Fibroblast of lung (primary cell): ENCODE measurements around the gene E2F1. TPM values are rescaled to one million over a fixed set of nuclear protein-coding genes. Genes with fewer than 3 reads are reported as not detected.

Experiments
- DNase-seq, 2 donors: peaks; one replicate each; pipeline versions ENCODE4 v3.0.0 to v3.0.0-alpha.2; 2010; ENCODE audit warnings: low read depth in 2 of 2
- H2AFZ ChIP-seq: 2 replicates; pipeline ENCODE4 v1.5.1; 2012; ENCODE audit warnings: low read length, control low read depth, inconsistent platforms
- H3K27ac ChIP-seq: 2 replicates; pipeline ENCODE4 v1.5.1; 2011; ENCODE audit warnings: low read length, control low read depth; ENCODE audit not compliant: insufficient read depth
- H3K27me3 ChIP-seq: 2 replicates; pipeline ENCODE4 v1.5.1; 2011; ENCODE audit warnings: mild to moderate bottlenecking, low read length; ENCODE audit not compliant: control insufficient read depth, insufficient read depth
- H3K36me3 ChIP-seq: 2 replicates; pipeline ENCODE4 v1.5.1; 2011; ENCODE audit warnings: low read length; ENCODE audit not compliant: control insufficient read depth, insufficient read depth
- H3K4me1 ChIP-seq: 2 replicates; pipeline ENCODE4 v1.5.1; 2011; ENCODE audit warnings: low read length; ENCODE audit not compliant: control insufficient read depth, insufficient read depth; ENCODE audit errors: extremely low read depth
- H3K4me2 ChIP-seq: 2 replicates; pipeline ENCODE4 v1.5.1; 2011; ENCODE audit warnings: low read length, control low read depth; ENCODE audit not compliant: insufficient read depth; ENCODE audit errors: extremely low read depth
- H3K4me3 ChIP-seq, 4 experiments: fragments of 200-600 bp in 1 of 4; sonication (generic) in 1 of 4; replicated peaks in 1 of 4; 2 replicates each; pipeline ENCODE4 v1.5.1; 2011 to 2016; ENCODE audit warnings: low read length in 4 of 4, low read depth in 3 of 4, mild to moderate bottlenecking in 3 of 4, control low read depth in 2 of 4, inconsistent platforms in 1 of 4, mixed read lengths in 1 of 4; ENCODE audit not compliant: insufficient read depth in 1 of 4; ENCODE audit errors: control extremely low read depth in 1 of 4
- H3K79me2 ChIP-seq: 2 replicates; pipeline ENCODE4 v1.5.1; 2012; ENCODE audit warnings: mild to moderate bottlenecking, low read length, inconsistent platforms; ENCODE audit not compliant: control insufficient read depth, insufficient read depth
- H3K9ac ChIP-seq: 2 replicates; pipeline ENCODE4 v1.5.1; 2011; ENCODE audit warnings: mild to moderate bottlenecking, low read length, control low read depth; ENCODE audit not compliant: insufficient read depth
- H3K9me3 ChIP-seq: 2 replicates; pipeline ENCODE4 v1.5.1; 2012; ENCODE audit warnings: low read depth, low read length; ENCODE audit not compliant: control insufficient read depth, insufficient read depth
- H4K20me1 ChIP-seq: 2 replicates; pipeline ENCODE4 v1.5.1; 2011; ENCODE audit warnings: low read length; ENCODE audit not compliant: control insufficient read depth, insufficient read depth; ENCODE audit errors: extremely low read depth
- EZH2 ChIP-seq: IDR thresholded peaks from 2 replicates; pipeline ENCODE4 v1.5.1; 2012; ENCODE audit warnings: low read length, control low read depth, mild to moderate bottlenecking; ENCODE audit errors: missing control alignments
- polyA plus RNA-seq, 2 donors: library from polyadenylated mRNA; depleted of rRNA in 1 of 2; stranded (reverse) in 1 of 2; unstranded in 1 of 2; fragments of >200 nt; gene quantifications; 2 replicates each; pipeline ENCODE4 v1.2.1, GENCODE V29; 2011 to 2012; ENCODE audit warnings: missing spikeins in 1 of 2
- total RNA-seq: library from RNA; depleted of rRNA; stranded (reverse); fragments of >200 nt; gene quantifications from 2 replicates; pipeline ENCODE4 v1.2.1, GENCODE V29; 2014
- TF ChIP-seq, protein P1 (sequence below), 2 donors: IDR thresholded peaks in 1 of 2; conservative IDR thresholded peaks in 1 of 2; 1 replicate in 1 of 2; 2 replicates in 1 of 2; pipeline ENCODE4 v1.5.1; 2011 to 2012; ENCODE audit warnings: low read length in 2 of 2, control low read depth in 1 of 2, inconsistent platforms in 1 of 2, low read depth in 1 of 2, mild to moderate bottlenecking in 1 of 2

Gene E2F1
- total and polyA plus RNA-seq, 2 donors (not counting 1 experiment from before 2014, with no cell fraction given) = 2.1 to 3.5 TPM

DNA sequence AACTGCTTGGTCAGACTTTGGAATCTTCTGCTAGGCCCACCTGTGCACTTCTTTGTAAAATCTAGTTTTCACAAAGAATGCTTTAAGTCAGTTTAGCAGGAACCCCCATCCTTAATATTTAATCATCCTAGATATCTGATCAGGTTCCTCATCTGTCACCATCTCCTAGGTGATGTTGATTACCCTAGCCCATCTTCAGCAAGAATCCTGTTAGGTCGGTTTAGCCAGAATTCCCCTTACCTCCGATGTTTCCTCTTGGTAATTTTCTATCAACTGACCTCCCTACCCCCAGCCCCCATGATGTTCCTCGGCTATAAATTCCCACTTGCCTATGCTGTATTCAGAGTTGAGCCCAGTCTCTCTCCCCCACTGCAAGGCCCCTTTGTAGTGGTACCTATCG, 42.9 kb upstream of the E2F1 start:
- TF ChIP-seq EZH2 = no peak
- TF ChIP-seq, protein P1, sequence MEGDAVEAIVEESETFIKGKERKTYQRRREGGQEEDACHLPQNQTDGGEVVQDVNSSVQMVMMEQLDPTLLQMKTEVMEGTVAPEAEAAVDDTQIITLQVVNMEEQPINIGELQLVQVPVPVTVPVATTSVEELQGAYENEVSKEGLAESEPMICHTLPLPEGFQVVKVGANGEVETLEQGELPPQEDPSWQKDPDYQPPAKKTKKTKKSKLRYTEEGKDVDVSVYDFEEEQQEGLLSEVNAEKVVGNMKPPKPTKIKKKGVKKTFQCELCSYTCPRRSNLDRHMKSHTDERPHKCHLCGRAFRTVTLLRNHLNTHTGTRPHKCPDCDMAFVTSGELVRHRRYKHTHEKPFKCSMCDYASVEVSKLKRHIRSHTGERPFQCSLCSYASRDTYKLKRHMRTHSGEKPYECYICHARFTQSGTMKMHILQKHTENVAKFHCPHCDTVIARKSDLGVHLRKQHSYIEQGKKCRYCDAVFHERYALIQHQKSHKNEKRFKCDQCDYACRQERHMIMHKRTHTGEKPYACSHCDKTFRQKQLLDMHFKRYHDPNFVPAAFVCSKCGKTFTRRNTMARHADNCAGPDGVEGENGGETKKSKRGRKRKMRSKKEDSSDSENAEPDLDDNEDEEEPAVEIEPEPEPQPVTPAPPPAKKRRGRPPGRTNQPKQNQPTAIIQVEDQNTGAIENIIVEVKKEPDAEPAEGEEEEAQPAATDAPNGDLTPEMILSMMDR (conservative IDR thresholded peaks at IDR 0.05 in 1 of 2, IDR thresholded peaks at IDR 0.05 in 1 of 2; ENCODE audit: low read depth in 1 of 2, low read length in 2 of 2) = no peak
- no peak overlapping the region for H3K4me2 ChIP-seq
- H3K4me1 ChIP-seq = peaks cover 9% of the 10 kb centered on the region
- no peaks in the 10 kb centered on the region for H3K27me3 ChIP-seq
- no peaks in the 10 kb centered on the region for H3K9me3 ChIP-seq
- H3K4me3 ChIP-seq = no peak overlapping the region
- H3K27ac ChIP-seq = no peak overlapping the region
- no peak overlapping the region for H3K9ac ChIP-seq
- DNase-seq = no peak
- H2AFZ ChIP-seq = no peak overlapping the region
- H3K36me3 ChIP-seq = no peaks in the 10 kb centered on the region
- H4K20me1 ChIP-seq = no peaks in the 10 kb centered on the region
- H3K79me2 ChIP-seq = no peaks in the 10 kb centered on the region

DNA sequence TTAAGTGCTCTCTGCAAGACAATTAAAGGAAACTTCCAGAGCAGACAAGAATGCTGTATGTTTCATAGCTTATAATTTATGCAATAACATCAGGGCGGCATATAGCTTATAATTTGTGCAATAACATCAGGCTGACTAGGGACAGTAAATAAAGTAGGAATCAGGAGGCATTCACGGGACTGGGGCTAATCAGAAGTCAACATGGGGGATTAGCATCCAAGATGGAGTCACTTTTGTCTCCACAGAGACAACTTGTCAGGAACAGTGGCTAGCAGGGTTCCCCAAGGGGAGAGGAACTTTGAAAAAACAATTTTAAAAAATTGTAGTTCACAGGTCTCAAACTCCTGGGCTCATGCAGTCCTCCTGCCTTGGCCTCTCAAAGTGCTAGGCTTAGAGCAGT, 42.3 kb upstream of the E2F1 start:
- H4K20me1 ChIP-seq = no peaks in the 10 kb centered on the region
- no peak overlapping the region for H3K9ac ChIP-seq
- no peak for DNase-seq
- H3K4me3 ChIP-seq = no peak overlapping the region
- TF ChIP-seq EZH2 = no peak
- TF ChIP-seq, protein P1 (conservative IDR thresholded peaks at IDR 0.05 in 1 of 2, IDR thresholded peaks at IDR 0.05 in 1 of 2; ENCODE audit: low read depth in 1 of 2, low read length in 2 of 2) = no peak
- H3K4me1 ChIP-seq = peaks cover 3% of the 10 kb centered on the region
- no peaks in the 10 kb centered on the region for H3K79me2 ChIP-seq
- H3K4me2 ChIP-seq = no peak overlapping the region
- no peaks in the 10 kb centered on the region for H3K9me3 ChIP-seq
- no peak overlapping the region for H3K27ac ChIP-seq
- no peak overlapping the region for H2AFZ ChIP-seq
- no peaks in the 10 kb centered on the region for H3K36me3 ChIP-seq
- no peaks in the 10 kb centered on the region for H3K27me3 ChIP-seq

DNA sequence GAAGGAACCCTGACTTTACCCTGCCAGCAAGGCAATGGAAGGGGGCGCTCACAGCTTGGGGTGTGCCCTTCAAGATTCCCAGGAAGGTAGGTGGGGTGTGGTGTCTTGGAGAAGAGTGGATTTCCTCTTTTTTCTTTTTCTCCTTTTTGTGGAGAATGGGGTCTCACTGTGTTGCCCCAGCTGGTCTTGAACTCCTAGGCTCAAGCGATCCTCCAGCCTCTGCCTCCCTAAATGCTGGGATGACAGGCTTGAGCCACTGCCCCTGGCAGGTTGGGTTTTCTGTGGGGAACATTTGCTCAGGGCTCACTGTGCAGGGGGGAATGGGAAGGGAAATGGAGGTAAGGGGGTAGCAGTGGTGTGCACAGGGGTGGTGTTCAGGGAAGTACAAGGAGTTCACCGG, 41.6 kb upstream of the E2F1 start:
- TF ChIP-seq EZH2 = no peak
- TF ChIP-seq, protein P1 (conservative IDR thresholded peaks at IDR 0.05 in 1 of 2, IDR thresholded peaks at IDR 0.05 in 1 of 2; ENCODE audit: low read depth in 1 of 2, low read length in 2 of 2) = no peak
- no peak overlapping the region for H3K27ac ChIP-seq
- no peaks in the 10 kb centered on the region for H4K20me1 ChIP-seq
- H3K4me3 ChIP-seq = no peak overlapping the region
- no peak overlapping the region for H3K9ac ChIP-seq
- H3K27me3 ChIP-seq = no peaks in the 10 kb centered on the region
- no peaks in the 10 kb centered on the region for H3K79me2 ChIP-seq
- H3K4me2 ChIP-seq = no peak overlapping the region
- no peaks in the 10 kb centered on the region for H3K36me3 ChIP-seq
- peaks cover 2% of the 10 kb centered on the region for H3K4me1 ChIP-seq
- no peaks in the 10 kb centered on the region for H3K9me3 ChIP-seq
- no peak overlapping the region for H2AFZ ChIP-seq
- no peak for DNase-seq
